Hepatocyte (in vitro differentiated cells): Measurements from ENCODE around the gene RIC8B. TPM values are rescaled to one million over a fixed set of nuclear protein-coding genes. Genes with fewer than 3 reads are reported as not detected.

Experiments
- DNase-seq: peaks from one replicate; pipeline ENCODE4 v3.0.0-alpha.2; 2016; ENCODE audit warnings: low spot score
- H2AFZ ChIP-seq: fragments of 200-600 bp; sonication (generic); 2 replicates; pipeline ENCODE4 v1.6.0; 2016; ENCODE audit warnings: antibody characterized with exemption, mild to moderate bottlenecking
- H3K27ac ChIP-seq: fragments of 200-600 bp; sonication (generic); 2 replicates; pipeline ENCODE4 v1.5.1; 2016; ENCODE audit warnings: mild to moderate bottlenecking
- H3K27me3 ChIP-seq: fragments of 200-600 bp; sonication (generic); 2 replicates; pipeline ENCODE4 v1.6.1; 2016
- H3K36me3 ChIP-seq: fragments of 200-600 bp; sonication (generic); replicated peaks from 2 replicates; pipeline ENCODE4 v1.5.1; 2016; ENCODE audit warnings: low read depth; ENCODE audit not compliant: insufficient read depth
- H3K4me1 ChIP-seq: fragments of 200-600 bp; sonication (generic); 2 replicates; pipeline ENCODE4 v1.5.1; 2016; ENCODE audit warnings: mild to moderate bottlenecking, moderate library complexity; ENCODE audit not compliant: insufficient read depth
- H3K4me2 ChIP-seq: fragments of 200-600 bp; sonication (generic); 2 replicates; pipeline ENCODE4 v1.6.0; 2016
- H3K4me3 ChIP-seq: fragments of 200-600 bp; sonication (generic); 2 replicates; pipeline ENCODE4 v1.5.1; 2016; ENCODE audit warnings: mild to moderate bottlenecking
- H3K79me2 ChIP-seq: fragments of 200-600 bp; sonication (generic); 2 replicates; pipeline ENCODE4 v1.6.0; 2017; ENCODE audit warnings: mild to moderate bottlenecking
- H3K9me2 ChIP-seq: fragments of 200-600 bp; sonication (generic); replicated peaks from 2 replicates; pipeline ENCODE4 v1.6.0; 2017; ENCODE audit warnings: mild to moderate bottlenecking; ENCODE audit not compliant: insufficient read depth
- H3K9me3 ChIP-seq: fragments of 200-600 bp; sonication (generic); 2 replicates; pipeline ENCODE4 v1.5.1; 2016; ENCODE audit warnings: low read depth, mild to moderate bottlenecking
- H4K20me1 ChIP-seq: fragments of 200-600 bp; sonication (generic); 2 replicates; pipeline ENCODE4 v1.6.0; 2016; ENCODE audit warnings: mild to moderate bottlenecking; ENCODE audit not compliant: insufficient read depth, poor library complexity, severe bottlenecking
- CTCF ChIP-seq: fragments of 200-600 bp; sonication (generic); IDR thresholded peaks from 2 replicates; pipeline ENCODE4 v1.5.1; 2016; ENCODE audit warnings: antibody characterized with exemption, mild to moderate bottlenecking; ENCODE audit not compliant: poor library complexity
- EZH2 ChIP-seq: fragments of 200-600 bp; sonication (generic); IDR thresholded peaks from 2 replicates; pipeline ENCODE4 v1.6.1; 2016; ENCODE audit warnings: antibody characterized with exemption, mild to moderate bottlenecking, borderline replicate concordance
- EZH2phosphoT487 ChIP-seq: fragments of 200-600 bp; sonication (generic); IDR thresholded peaks from one replicate; pipeline ENCODE4 v1.6.1; 2018; ENCODE audit warnings: antibody characterized with exemption, mild to moderate bottlenecking, low read depth, moderate library complexity; ENCODE audit not compliant: unreplicated experiment, severe bottlenecking
- WGBS: methylation state at CpG from one replicate; pipeline ENCODE4 v1.1.6; 2016; ENCODE audit warnings: low lambda C conversion rate; ENCODE audit errors: missing lambda C conversion rate; 5-methylcytosine and 5-hydroxymethylcytosine counted together
- polyA plus RNA-seq: library from polyadenylated mRNA; unstranded; fragments of >200 nt; fragmentation: Nextera tagmentation; extraction: Ambion mirVana; gene quantifications from 2 replicates; pipeline ENCODE4 v1.2.1, GENCODE V29; 2016
- total RNA-seq: library from RNA; depleted of rRNA; stranded (reverse); fragments of >200 nt; gene quantifications from 2 replicates; pipeline ENCODE4 v1.2.3, GENCODE V29; 2014

RIC8B gene
- total and polyA plus RNA-seq, 2 experiments from 2014 or later = 5.4 to 10.6 TPM

- Histone ChIP-seq H3K27me3 (no peaks in the 10 kb centered on the region), H3K27ac (no peak overlapping the region), H3K36me3 (no peaks in the 10 kb centered on the region), H3K79me2 (no peaks in the 10 kb centered on the region), H3K4me1 (no peaks in the 10 kb centered on the region), H3K4me3 (no peak overlapping the region), H3K9me3 (no peaks in the 10 kb centered on the region), H4K20me1 (no peaks in the 10 kb centered on the region), H2AFZ (no peak overlapping the region), H3K4me2 (no peak overlapping the region), H3K9me2 (no peaks in the 10 kb centered on the region)
- DNase-seq = no peak
- TF ChIP-seq EZH2 (no peak), CTCF (no peak), EZH2phosphoT487 (no peak)
These were observed 95.6 kb downstream of the RIC8B start for GRCh38 chr12:106870116-106870515.

- TF ChIP-seq EZH2phosphoT487 = no peak
- TF ChIP-seq CTCF = no peak
- no peak for TF ChIP-seq EZH2
These were observed 97.0 kb downstream of the RIC8B start for GRCh38 chr12:106871477-106871876.

GRCh38 chr12:106873983-106874382, 99.5 kb downstream of the RIC8B start:
- Histone ChIP-seq H2AFZ (no peak overlapping the region), H4K20me1 (no peaks in the 10 kb centered on the region), H3K36me3 (no peaks in the 10 kb centered on the region), H3K27me3 (no peaks in the 10 kb centered on the region), H3K4me2 (no peak overlapping the region), H3K4me3 (no peak overlapping the region), H3K79me2 (no peaks in the 10 kb centered on the region), H3K9me2 (no peaks in the 10 kb centered on the region), H3K27ac (no peak overlapping the region), H3K9me3 (no peaks in the 10 kb centered on the region), H3K4me1 (no peaks in the 10 kb centered on the region)
- 89% methylated on average over 5 of the region's 5 CpGs for WGBS
- no peak for DNase-seq
- TF ChIP-seq CTCF (no peak), EZH2 (no peak), EZH2phosphoT487 (no peak)

More at GRCh38 chr12:106871477-106871876, 97.0 kb downstream of the RIC8B start:
- Histone ChIP-seq H3K9me2 (no peaks in the 10 kb centered on the region), H3K4me3 (no peak overlapping the region), H3K9me3 (no peaks in the 10 kb centered on the region), H3K27me3 (no peaks in the 10 kb centered on the region), H2AFZ (no peak overlapping the region), H3K36me3 (no peaks in the 10 kb centered on the region), H4K20me1 (no peaks in the 10 kb centered on the region), H3K4me1 (no peaks in the 10 kb centered on the region), H3K4me2 (no peak overlapping the region), H3K27ac (no peak overlapping the region), H3K79me2 (no peaks in the 10 kb centered on the region)
- WGBS = 74% methylated on average over 1 of the region's 1 CpG
- DNase-seq = no peak

- H3K27me3 ChIP-seq = no peaks in the 10 kb centered on the region
- TF ChIP-seq EZH2 = no peak
- TF ChIP-seq CTCF = no peak
- TF ChIP-seq EZH2phosphoT487 = no peak
- H2AFZ ChIP-seq = no peak overlapping the region
- H3K79me2 ChIP-seq = no peaks in the 10 kb centered on the region
- no peak overlapping the region for H3K4me3 ChIP-seq
- H3K27ac ChIP-seq = no peak overlapping the region
- no peaks in the 10 kb centered on the region for H3K9me3 ChIP-seq
- no peaks in the 10 kb centered on the region for H3K4me1 ChIP-seq
- 78% methylated on average over 5 of the region's 5 CpGs for WGBS
- H3K4me2 ChIP-seq = no peak overlapping the region
- no peak for DNase-seq
- H3K9me2 ChIP-seq = no peaks in the 10 kb centered on the region
- no peaks in the 10 kb centered on the region for H4K20me1 ChIP-seq
- no peaks in the 10 kb centered on the region for H3K36me3 ChIP-seq
These were observed 104.3 kb downstream of the RIC8B start for GRCh38 chr12:106878804-106879203.
